Ovary (tissue), 3 donors: Measurements from ENCODE around the gene CISD2.

Experiments
- POLR2A ChIP-seq: fragments of 450-650 bp; IDR thresholded peaks from one replicate; pipeline ENCODE4 v1.6.1; 2017; ENCODE audit warnings: antibody characterized with exemption, mild to moderate bottlenecking, moderate library complexity
- TF ChIP-seq, protein P1 (sequence below), 3 donors: fragments of 450-650 bp in 2 of 3; fragments of 200-600 bp in 1 of 3; IDR thresholded peaks; one replicate each; pipeline versions ENCODE4 v1.5.1 to v1.8.0; 2016 to 2022; ENCODE audit warnings: antibody characterized with exemption in 3 of 3, mild to moderate bottlenecking in 1 of 3
- donor health status: DM: no; HTN: no; CAD: no.

DNA sequence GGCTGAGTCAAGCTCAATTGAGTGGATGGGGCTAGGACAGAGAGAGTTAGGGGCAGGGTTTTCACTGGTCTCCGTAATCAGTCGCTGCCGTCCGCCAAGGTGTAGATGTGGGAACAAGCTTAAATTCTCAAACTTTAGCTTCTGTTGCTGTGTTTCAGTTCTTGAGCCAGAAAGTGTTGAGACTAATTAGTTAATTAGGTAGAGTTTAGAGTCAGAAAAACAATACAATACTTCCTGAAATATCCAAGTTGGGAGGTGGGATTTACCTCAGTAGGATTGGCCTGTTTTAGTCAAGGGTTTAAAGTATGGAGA, 40.3 kb upstream of the CISD2 start:
- TF ChIP-seq, protein P1, sequence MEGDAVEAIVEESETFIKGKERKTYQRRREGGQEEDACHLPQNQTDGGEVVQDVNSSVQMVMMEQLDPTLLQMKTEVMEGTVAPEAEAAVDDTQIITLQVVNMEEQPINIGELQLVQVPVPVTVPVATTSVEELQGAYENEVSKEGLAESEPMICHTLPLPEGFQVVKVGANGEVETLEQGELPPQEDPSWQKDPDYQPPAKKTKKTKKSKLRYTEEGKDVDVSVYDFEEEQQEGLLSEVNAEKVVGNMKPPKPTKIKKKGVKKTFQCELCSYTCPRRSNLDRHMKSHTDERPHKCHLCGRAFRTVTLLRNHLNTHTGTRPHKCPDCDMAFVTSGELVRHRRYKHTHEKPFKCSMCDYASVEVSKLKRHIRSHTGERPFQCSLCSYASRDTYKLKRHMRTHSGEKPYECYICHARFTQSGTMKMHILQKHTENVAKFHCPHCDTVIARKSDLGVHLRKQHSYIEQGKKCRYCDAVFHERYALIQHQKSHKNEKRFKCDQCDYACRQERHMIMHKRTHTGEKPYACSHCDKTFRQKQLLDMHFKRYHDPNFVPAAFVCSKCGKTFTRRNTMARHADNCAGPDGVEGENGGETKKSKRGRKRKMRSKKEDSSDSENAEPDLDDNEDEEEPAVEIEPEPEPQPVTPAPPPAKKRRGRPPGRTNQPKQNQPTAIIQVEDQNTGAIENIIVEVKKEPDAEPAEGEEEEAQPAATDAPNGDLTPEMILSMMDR (IDR thresholded peaks at IDR 0.05) = no peak
- TF ChIP-seq POLR2A = no peak
